ENCODE measurements around the gene KLRF2.

KLRF2 gene

GRCh38 chr12:9931245-9931644 lies 50.0 kb downstream of the KLRF2 start:
- H3K4me3 ChIP-seq (ENCODE audit: low read length), result no peak overlapping the region
- TF ChIP-seq CTCF (IDR thresholded peaks at IDR 0.05; ENCODE audit: insufficient read depth, low read depth, low read length, missing control alignments), result no peak
- DNase-seq (ENCODE audit: low read depth), result no peak

- no peak within 1 kb of the TSS for H3K4me3 ChIP-seq (ENCODE audit: low read length)
- DNase-seq (ENCODE audit: low read depth), result no peak
- TF ChIP-seq CTCF (IDR thresholded peaks at IDR 0.05; ENCODE audit: insufficient read depth, low read depth, low read length, missing control alignments), result no peak
Observed at GRCh38 chr12:9932270-9932669, 51.0 kb downstream of the KLRF2 start, which contains the start of gene CLEC2A. Gene CLEC2A, minus strand, starts transcription at chr12:9932370. Its CDS starts 41 bp downstream, at chr12:9932329.

- TF ChIP-seq CTCF (IDR thresholded peaks at IDR 0.05; ENCODE audit: insufficient read depth, low read depth, low read length, missing control alignments), result no peak
- DNase-seq (ENCODE audit: low read depth), result no peak
- H3K4me3 ChIP-seq (ENCODE audit: low read length), result no peak overlapping the region
Observed at GRCh38 chr12:9933958-9934357, 52.7 kb downstream of the KLRF2 start.

GRCh38 chr12:9935026-9935425 lies 53.7 kb downstream of the KLRF2 start:
- H3K4me3 ChIP-seq (ENCODE audit: low read length), result no peak overlapping the region
- TF ChIP-seq CTCF (IDR thresholded peaks at IDR 0.05; ENCODE audit: insufficient read depth, low read depth, low read length, missing control alignments), result no peak
- no peak for DNase-seq (ENCODE audit: low read depth)

GRCh38 chr12:9936591-9936990 lies 55.3 kb downstream of the KLRF2 start:
- DNase-seq (ENCODE audit: low read depth), result no peak
- no peak overlapping the region for H3K4me3 ChIP-seq (ENCODE audit: low read length)
- TF ChIP-seq CTCF (IDR thresholded peaks at IDR 0.05; ENCODE audit: insufficient read depth, low read depth, low read length, missing control alignments), result no peak

GRCh38 chr12:9940375-9940774 lies 59.1 kb downstream of the KLRF2 start:
- peak; percentile 28 for TF ChIP-seq CTCF (IDR thresholded peaks at IDR 0.05; ENCODE audit: insufficient read depth, low read depth, low read length, missing control alignments)
- no peak overlapping the region for H3K4me3 ChIP-seq (ENCODE audit: low read length)
- DNase-seq (ENCODE audit: low read depth), result peak; percentile 22

- DNase-seq (ENCODE audit: low read depth), result no peak
- TF ChIP-seq CTCF (IDR thresholded peaks at IDR 0.05; ENCODE audit: insufficient read depth, low read depth, low read length, missing control alignments), result no peak
- H3K4me3 ChIP-seq (ENCODE audit: low read length), result no peak overlapping the region
Observed at GRCh38 chr12:9941838-9942237, 60.5 kb downstream of the KLRF2 start.
